HEK293T (cell line): Measurements from ENCODE around the gene KBTBD7.

Experiments
- CTCF ChIA-PET: fragments of 350-600 bp; formaldehyde crosslinking; extraction: SDS; loops from one replicate; lab custom pipeline; 2021; ENCODE audit warnings: antibody characterized with exemption, inconsistent platforms; lab: Yijun Ruan, JAX
- POLR2A ChIA-PET: fragments of 350-600 bp; formaldehyde crosslinking; extraction: SDS; loops from one replicate; lab custom pipeline; 2020; ENCODE audit warnings: antibody characterized with exemption, inconsistent platforms; lab: Yijun Ruan, JAX
- DNase-seq: peaks from one replicate; pipeline ENCODE4 v3.0.0; 2012; ENCODE audit warnings: mixed read lengths; ENCODE audit errors: extremely low spot score
- ARNT ChIP-seq: fragments of 450-650 bp; IDR thresholded peaks from 2 replicates; pipeline ENCODE4 v1.6.1; 2017; ENCODE audit warnings: mild to moderate bottlenecking
- BHLHE40 ChIP-seq: fragments of 450-650 bp; IDR thresholded peaks from 2 replicates; pipeline ENCODE4 v1.6.1; 2016; ENCODE audit warnings: mild to moderate bottlenecking, moderate library complexity, borderline replicate concordance
- CTBP1 ChIP-seq: fragments of 450-650 bp; IDR thresholded peaks from 2 replicates; pipeline ENCODE4 v1.6.1; 2016; ENCODE audit warnings: borderline replicate concordance
- ELF4 ChIP-seq: fragments of 450-650 bp; IDR thresholded peaks from 2 replicates; pipeline ENCODE4 v1.6.1; 2017; ENCODE audit warnings: antibody characterized with exemption
- FOXA1 ChIP-seq: fragments of 450-650 bp; IDR thresholded peaks from 2 replicates; pipeline ENCODE4 v1.6.1; 2016; ENCODE audit warnings: mild to moderate bottlenecking
- FOXK2 ChIP-seq: fragments of 450-650 bp; IDR thresholded peaks from 2 replicates; pipeline ENCODE4 v1.6.1; 2016; ENCODE audit warnings: mild to moderate bottlenecking
- FOXM1 ChIP-seq: fragments of 450-650 bp; IDR thresholded peaks from 2 replicates; pipeline ENCODE4 v1.6.1; 2017; ENCODE audit warnings: mild to moderate bottlenecking, borderline replicate concordance
- HDGF ChIP-seq: fragments of 450-650 bp; IDR thresholded peaks from 2 replicates; pipeline ENCODE4 v1.6.1; 2017; ENCODE audit warnings: antibody characterized with exemption, borderline replicate concordance
- L3MBTL2 ChIP-seq: fragments of 450-650 bp; conservative IDR thresholded peaks from 2 replicates; pipeline ENCODE4 v1.6.1; 2016; ENCODE audit warnings: mild to moderate bottlenecking
- LEF1 ChIP-seq: fragments of 450-650 bp; IDR thresholded peaks from 2 replicates; pipeline ENCODE4 v1.6.1; 2017; ENCODE audit warnings: mild to moderate bottlenecking, borderline replicate concordance
- NFRKB ChIP-seq: fragments of 450-650 bp; IDR thresholded peaks from 2 replicates; pipeline ENCODE4 v1.6.1; 2016; ENCODE audit warnings: mild to moderate bottlenecking, moderate library complexity
- PKNOX1 ChIP-seq: fragments of 450-650 bp; IDR thresholded peaks from 2 replicates; pipeline ENCODE4 v1.6.1; 2016
- SP1 ChIP-seq: fragments of 450-650 bp; IDR thresholded peaks from 2 replicates; pipeline ENCODE4 v1.6.1; 2017
- SUZ12 ChIP-seq: fragments of 450-650 bp; IDR thresholded peaks from 2 replicates; pipeline ENCODE4 v1.6.1; 2016; ENCODE audit warnings: mild to moderate bottlenecking
- TARDBP ChIP-seq: fragments of 450-650 bp; IDR thresholded peaks from 2 replicates; pipeline ENCODE4 v1.6.1; 2016
- ZNF384 ChIP-seq: fragments of 450-650 bp; IDR thresholded peaks from 2 replicates; pipeline ENCODE4 v1.6.1; 2016

The KBTBD7 gene

GRCh38 chr13:41193919-41194824 lies at the start of gene KBTBD7:
TSS of gene KBTBD7 (minus strand) at chr13:41194569. CDS start at chr13:41194257, 312 bp downstream.
- TF ChIP-seq FOXA1, result no peak
- no peak for TF ChIP-seq BHLHE40
- no peak for TF ChIP-seq FOXK2
- TF ChIP-seq ARNT, result no peak
- peak; percentile 94 for TF ChIP-seq L3MBTL2
- TF ChIP-seq SUZ12, result peak; percentile 81
- TF ChIP-seq ZNF384, result no peak
- no peak for TF ChIP-seq NFRKB
- no peak for TF ChIP-seq LEF1
- TF ChIP-seq FOXM1, result no peak
- TF ChIP-seq TARDBP, result no peak
- TF ChIP-seq PKNOX1, result no peak
- TF ChIP-seq CTBP1, result no peak
- TF ChIP-seq HDGF, result no peak
- TF ChIP-seq SP1, result no peak
- peak; percentile 65 for TF ChIP-seq ELF4
- peak; percentile 87 for DNase-seq
- ChIA-PET CTCF (no interaction called here), POLR2A (interaction anchor here (0.6 to 1.4 kb wide), 2 partner anchors 62 to 66 kb away, joined by 4 read pairs; no protein-coding TSS in a partner anchor)

GRCh38 chr13:41241626-41242025 lies 47.3 kb upstream of the KBTBD7 start:
- ChIA-PET POLR2A (no interaction called here), CTCF (no interaction called here)
- no peak for DNase-seq
- TF ChIP-seq SP1, result no peak
- no peak for TF ChIP-seq BHLHE40
- no peak for TF ChIP-seq FOXM1
- TF ChIP-seq FOXK2, result no peak
- TF ChIP-seq ELF4, result no peak
- no peak for TF ChIP-seq CTBP1
- no peak for TF ChIP-seq LEF1
- no peak for TF ChIP-seq SUZ12
- no peak for TF ChIP-seq HDGF
- TF ChIP-seq TARDBP, result no peak
- no peak for TF ChIP-seq L3MBTL2
- TF ChIP-seq ARNT, result no peak
- TF ChIP-seq NFRKB, result no peak
- no peak for TF ChIP-seq PKNOX1
- TF ChIP-seq FOXA1, result no peak

GRCh38 chr13:41236369-41236768 lies 42.0 kb upstream of the KBTBD7 start:
- no peak for DNase-seq
- ChIA-PET POLR2A (no interaction called here), CTCF (no interaction called here)
- no peak for TF ChIP-seq L3MBTL2
- no peak for TF ChIP-seq SUZ12
- no peak for TF ChIP-seq FOXA1
- TF ChIP-seq FOXM1, result no peak
- TF ChIP-seq CTBP1, result no peak

GRCh38 chr13:41232578-41233480 lies 38.5 kb upstream of the KBTBD7 start:
- no peak for DNase-seq
- ChIA-PET CTCF (no interaction called here), POLR2A (no interaction called here)
- TF ChIP-seq BHLHE40, result no peak
- no peak for TF ChIP-seq ARNT
- no peak for TF ChIP-seq PKNOX1
- no peak for TF ChIP-seq ZNF384
- no peak for TF ChIP-seq CTBP1
- no peak for TF ChIP-seq FOXK2
- no peak for TF ChIP-seq NFRKB
- TF ChIP-seq SUZ12, result no peak
- TF ChIP-seq SP1, result no peak
- no peak for TF ChIP-seq FOXM1
- no peak for TF ChIP-seq TARDBP
- TF ChIP-seq FOXA1, result no peak
- no peak for TF ChIP-seq LEF1
- no peak for TF ChIP-seq L3MBTL2
- TF ChIP-seq ELF4, result no peak

- POLR2A ChIA-PET, result no interaction called here
- TF ChIP-seq NFRKB, result no peak
- TF ChIP-seq LEF1, result no peak
- no peak for TF ChIP-seq TARDBP
- TF ChIP-seq PKNOX1, result no peak
- TF ChIP-seq ELF4, result no peak
- no peak for TF ChIP-seq SP1
- TF ChIP-seq BHLHE40, result no peak
- TF ChIP-seq HDGF, result no peak
- no peak for TF ChIP-seq FOXM1
- no peak for TF ChIP-seq CTBP1
- TF ChIP-seq FOXK2, result no peak
- TF ChIP-seq L3MBTL2, result no peak
- no peak for TF ChIP-seq ZNF384
- no peak for TF ChIP-seq FOXA1
- no peak for TF ChIP-seq SUZ12
- TF ChIP-seq ARNT, result no peak
- DNase-seq, result no peak
- CTCF ChIA-PET, result no interaction called here
Observed at GRCh38 chr13:41231786-41232185, 37.4 kb upstream of the KBTBD7 start.
